GM23338 (cell line): ENCODE data around the gene MELK.

Source experiments
- EZH2 ChIP-seq: fragments of 200-600 bp; sonication (generic); IDR thresholded peaks from one replicate; pipeline ENCODE4 v1.8.0; 2017; ENCODE audit warnings: antibody characterized with exemption, mild to moderate bottlenecking, low read depth; ENCODE audit not compliant: unreplicated experiment
- POLR2AphosphoS5 ChIP-seq: IDR thresholded peaks from 2 replicates; pipeline ENCODE4 v1.6.1; 2016; ENCODE audit warnings: antibody characterized with exemption, low read depth
- TF ChIP-seq, protein P1 (sequence below), 2 experiments: fragments of 200-600 bp in 1 of 2; sonication (generic) in 1 of 2; conservative IDR thresholded peaks; 2 replicates each; pipeline versions ENCODE4 v1.5.1 to v1.6.1; 2016 to 2017; ENCODE audit warnings: antibody characterized with exemption in 2 of 2, low read depth in 2 of 2, mild to moderate bottlenecking in 2 of 2, moderate library complexity in 1 of 2
- TF ChIP-seq, protein P2 (sequence below): IDR thresholded peaks from one replicate; pipeline ENCODE4 v1.6.1; 2018; ENCODE audit warnings: antibody characterized with exemption; ENCODE audit not compliant: unreplicated experiment
- TF ChIP-seq, protein P3 (sequence below): fragments of 250-450 bp; sonication (Bioruptor Pico); IDR thresholded peaks from 2 replicates; pipeline ENCODE4 v1.5.0; 2020; ENCODE audit warnings: mild to moderate bottlenecking, moderate library complexity

DNA sequence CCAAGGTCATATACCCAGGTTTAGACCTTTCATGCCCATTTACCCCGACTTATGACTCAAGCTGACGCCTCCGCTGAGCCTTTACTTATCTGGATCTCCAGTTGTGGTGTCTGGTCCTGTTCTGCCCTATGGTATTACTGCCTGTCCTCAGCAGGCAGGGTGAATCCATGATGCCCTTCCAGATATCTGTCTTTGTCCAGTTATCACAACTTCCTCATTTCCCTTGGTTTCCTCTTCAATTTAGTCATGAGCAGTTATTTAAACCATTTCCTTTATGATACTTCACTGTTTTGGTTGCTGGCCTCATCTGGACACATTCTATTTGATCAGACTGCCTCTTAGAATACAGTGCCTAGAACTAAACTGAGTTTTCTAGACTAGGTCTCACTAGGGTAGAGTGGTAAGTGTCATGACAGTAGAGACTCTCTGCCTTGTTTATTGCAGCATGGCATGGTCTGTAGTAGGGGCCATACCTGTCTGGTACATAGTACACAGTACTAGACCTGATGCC, 93.3 kb downstream of the MELK start:
- TF ChIP-seq, protein P1, sequence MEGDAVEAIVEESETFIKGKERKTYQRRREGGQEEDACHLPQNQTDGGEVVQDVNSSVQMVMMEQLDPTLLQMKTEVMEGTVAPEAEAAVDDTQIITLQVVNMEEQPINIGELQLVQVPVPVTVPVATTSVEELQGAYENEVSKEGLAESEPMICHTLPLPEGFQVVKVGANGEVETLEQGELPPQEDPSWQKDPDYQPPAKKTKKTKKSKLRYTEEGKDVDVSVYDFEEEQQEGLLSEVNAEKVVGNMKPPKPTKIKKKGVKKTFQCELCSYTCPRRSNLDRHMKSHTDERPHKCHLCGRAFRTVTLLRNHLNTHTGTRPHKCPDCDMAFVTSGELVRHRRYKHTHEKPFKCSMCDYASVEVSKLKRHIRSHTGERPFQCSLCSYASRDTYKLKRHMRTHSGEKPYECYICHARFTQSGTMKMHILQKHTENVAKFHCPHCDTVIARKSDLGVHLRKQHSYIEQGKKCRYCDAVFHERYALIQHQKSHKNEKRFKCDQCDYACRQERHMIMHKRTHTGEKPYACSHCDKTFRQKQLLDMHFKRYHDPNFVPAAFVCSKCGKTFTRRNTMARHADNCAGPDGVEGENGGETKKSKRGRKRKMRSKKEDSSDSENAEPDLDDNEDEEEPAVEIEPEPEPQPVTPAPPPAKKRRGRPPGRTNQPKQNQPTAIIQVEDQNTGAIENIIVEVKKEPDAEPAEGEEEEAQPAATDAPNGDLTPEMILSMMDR (conservative IDR thresholded peaks at IDR 0.05; ENCODE audit: low read depth in 2 of 2), result no peak
- TF ChIP-seq, protein P2, sequence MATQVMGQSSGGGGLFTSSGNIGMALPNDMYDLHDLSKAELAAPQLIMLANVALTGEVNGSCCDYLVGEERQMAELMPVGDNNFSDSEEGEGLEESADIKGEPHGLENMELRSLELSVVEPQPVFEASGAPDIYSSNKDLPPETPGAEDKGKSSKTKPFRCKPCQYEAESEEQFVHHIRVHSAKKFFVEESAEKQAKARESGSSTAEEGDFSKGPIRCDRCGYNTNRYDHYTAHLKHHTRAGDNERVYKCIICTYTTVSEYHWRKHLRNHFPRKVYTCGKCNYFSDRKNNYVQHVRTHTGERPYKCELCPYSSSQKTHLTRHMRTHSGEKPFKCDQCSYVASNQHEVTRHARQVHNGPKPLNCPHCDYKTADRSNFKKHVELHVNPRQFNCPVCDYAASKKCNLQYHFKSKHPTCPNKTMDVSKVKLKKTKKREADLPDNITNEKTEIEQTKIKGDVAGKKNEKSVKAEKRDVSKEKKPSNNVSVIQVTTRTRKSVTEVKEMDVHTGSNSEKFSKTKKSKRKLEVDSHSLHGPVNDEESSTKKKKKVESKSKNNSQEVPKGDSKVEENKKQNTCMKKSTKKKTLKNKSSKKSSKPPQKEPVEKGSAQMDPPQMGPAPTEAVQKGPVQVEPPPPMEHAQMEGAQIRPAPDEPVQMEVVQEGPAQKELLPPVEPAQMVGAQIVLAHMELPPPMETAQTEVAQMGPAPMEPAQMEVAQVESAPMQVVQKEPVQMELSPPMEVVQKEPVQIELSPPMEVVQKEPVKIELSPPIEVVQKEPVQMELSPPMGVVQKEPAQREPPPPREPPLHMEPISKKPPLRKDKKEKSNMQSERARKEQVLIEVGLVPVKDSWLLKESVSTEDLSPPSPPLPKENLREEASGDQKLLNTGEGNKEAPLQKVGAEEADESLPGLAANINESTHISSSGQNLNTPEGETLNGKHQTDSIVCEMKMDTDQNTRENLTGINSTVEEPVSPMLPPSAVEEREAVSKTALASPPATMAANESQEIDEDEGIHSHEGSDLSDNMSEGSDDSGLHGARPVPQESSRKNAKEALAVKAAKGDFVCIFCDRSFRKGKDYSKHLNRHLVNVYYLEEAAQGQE, result no peak
- TF ChIP-seq, protein P3, sequence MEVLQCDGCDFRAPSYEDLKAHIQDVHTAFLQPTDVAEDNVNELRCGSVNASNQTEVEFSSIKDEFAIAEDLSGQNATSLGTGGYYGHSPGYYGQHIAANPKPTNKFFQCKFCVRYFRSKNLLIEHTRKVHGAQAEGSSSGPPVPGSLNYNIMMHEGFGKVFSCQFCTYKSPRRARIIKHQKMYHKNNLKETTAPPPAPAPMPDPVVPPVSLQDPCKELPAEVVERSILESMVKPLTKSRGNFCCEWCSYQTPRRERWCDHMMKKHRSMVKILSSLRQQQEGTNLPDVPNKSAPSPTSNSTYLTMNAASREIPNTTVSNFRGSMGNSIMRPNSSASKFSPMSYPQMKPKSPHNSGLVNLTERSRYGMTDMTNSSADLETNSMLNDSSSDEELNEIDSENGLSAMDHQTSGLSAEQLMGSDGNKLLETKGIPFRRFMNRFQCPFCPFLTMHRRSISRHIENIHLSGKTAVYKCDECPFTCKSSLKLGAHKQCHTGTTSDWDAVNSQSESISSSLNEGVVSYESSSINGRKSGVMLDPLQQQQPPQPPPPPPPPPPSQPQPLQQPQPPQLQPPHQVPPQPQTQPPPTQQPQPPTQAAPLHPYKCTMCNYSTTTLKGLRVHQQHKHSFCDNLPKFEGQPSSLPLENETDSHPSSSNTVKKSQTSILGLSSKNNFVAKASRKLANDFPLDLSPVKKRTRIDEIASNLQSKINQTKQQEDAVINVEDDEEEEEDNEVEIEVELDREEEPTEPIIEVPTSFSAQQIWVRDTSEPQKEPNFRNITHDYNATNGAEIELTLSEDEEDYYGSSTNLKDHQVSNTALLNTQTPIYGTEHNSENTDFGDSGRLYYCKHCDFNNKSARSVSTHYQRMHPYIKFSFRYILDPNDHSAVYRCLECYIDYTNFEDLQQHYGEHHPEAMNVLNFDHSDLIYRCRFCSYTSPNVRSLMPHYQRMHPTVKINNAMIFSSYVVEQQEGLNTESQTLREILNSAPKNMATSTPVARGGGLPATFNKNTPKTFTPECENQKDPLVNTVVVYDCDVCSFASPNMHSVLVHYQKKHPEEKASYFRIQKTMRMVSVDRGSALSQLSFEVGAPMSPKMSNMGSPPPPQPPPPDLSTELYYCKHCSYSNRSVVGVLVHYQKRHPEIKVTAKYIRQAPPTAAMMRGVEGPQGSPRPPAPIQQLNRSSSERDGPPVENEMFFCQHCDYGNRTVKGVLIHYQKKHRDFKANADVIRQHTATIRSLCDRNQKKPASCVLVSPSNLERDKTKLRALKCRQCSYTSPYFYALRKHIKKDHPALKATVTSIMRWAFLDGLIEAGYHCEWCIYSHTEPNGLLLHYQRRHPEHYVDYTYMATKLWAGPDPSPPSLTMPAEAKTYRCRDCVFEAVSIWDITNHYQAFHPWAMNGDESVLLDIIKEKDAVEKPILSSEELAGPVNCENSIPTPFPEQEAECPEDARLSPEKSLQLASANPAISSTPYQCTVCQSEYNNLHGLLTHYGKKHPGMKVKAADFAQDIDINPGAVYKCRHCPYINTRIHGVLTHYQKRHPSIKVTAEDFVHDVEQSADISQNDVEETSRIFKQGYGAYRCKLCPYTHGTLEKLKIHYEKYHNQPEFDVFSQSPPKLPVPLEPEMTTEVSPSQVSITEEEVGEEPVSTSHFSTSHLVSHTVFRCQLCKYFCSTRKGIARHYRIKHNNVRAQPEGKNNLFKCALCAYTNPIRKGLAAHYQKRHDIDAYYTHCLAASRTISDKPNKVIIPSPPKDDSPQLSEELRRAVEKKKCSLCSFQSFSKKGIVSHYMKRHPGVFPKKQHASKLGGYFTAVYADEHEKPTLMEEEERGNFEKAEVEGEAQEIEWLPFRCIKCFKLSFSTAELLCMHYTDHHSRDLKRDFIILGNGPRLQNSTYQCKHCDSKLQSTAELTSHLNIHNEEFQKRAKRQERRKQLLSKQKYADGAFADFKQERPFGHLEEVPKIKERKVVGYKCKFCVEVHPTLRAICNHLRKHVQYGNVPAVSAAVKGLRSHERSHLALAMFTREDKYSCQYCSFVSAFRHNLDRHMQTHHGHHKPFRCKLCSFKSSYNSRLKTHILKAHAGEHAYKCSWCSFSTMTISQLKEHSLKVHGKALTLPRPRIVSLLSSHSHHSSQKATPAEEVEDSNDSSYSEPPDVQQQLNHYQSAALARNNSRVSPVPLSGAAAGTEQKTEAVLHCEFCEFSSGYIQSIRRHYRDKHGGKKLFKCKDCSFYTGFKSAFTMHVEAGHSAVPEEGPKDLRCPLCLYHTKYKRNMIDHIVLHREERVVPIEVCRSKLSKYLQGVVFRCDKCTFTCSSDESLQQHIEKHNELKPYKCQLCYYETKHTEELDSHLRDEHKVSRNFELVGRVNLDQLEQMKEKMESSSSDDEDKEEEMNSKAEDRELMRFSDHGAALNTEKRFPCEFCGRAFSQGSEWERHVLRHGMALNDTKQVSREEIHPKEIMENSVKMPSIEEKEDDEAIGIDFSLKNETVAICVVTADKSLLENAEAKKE, result no peak
- TF ChIP-seq EZH2, result no peak
- TF ChIP-seq POLR2AphosphoS5, result no peak
